SK-N-SH (cell line): ENCODE measurements around the gene SLC2A5. TPM values are rescaled to one million over a fixed set of nuclear protein-coding genes. Genes with fewer than 3 reads are reported as not detected.

Source experiments
- CTCF ChIA-PET: fragments of 300-600, 350-600 bp; formaldehyde crosslinking; extraction: SDS; loops from one replicate; lab custom pipeline; 2021; lab: Yijun Ruan, JAX
- POLR2A ChIA-PET: fragments of 350-600 bp; sonication (Branson Sonifier 250); formaldehyde crosslinking; extraction: SDS; loops from one replicate; lab custom pipeline; 2020; ENCODE audit warnings: antibody characterized with exemption, inconsistent platforms; lab: Yijun Ruan, JAX
- DNase-seq: peaks from one replicate; pipeline ENCODE4 v3.0.0; 2012
- H2AFZ ChIP-seq: fragments of 200-600 bp; sonication (generic); 2 replicates; pipeline ENCODE4 v1.8.1; 2016; ENCODE audit warnings: antibody characterized with exemption, mild to moderate bottlenecking, low read depth
- H3F3A ChIP-seq: fragments of 200-600 bp; sonication (generic); replicated peaks from 2 replicates; pipeline ENCODE3; 2016; ENCODE audit warnings: antibody characterized with exemption, mild to moderate bottlenecking; ENCODE audit not compliant: insufficient read depth
- H3K27ac ChIP-seq, 2 experiments: fragments of 200-500 bp in 1 of 2; fragments of 200-600 bp in 1 of 2; sonication (Bioruptor generic) in 1 of 2; sonication (generic), shearing (Covaris generic) in 1 of 2; 2 replicates each; pipeline versions ENCODE4 v1.5.1 to v1.6.1; 2014 to 2016; ENCODE audit warnings: low read depth in 2 of 2, inconsistent platforms in 1 of 2, low read length in 1 of 2, mild to moderate bottlenecking in 1 of 2, mixed read lengths in 1 of 2
- H3K27me3 ChIP-seq: fragments of 200-600 bp; sonication (generic), shearing (Covaris generic); 2 replicates; pipeline ENCODE4 v1.6.1; 2016; ENCODE audit warnings: mixed run types; ENCODE audit not compliant: insufficient read depth
- H3K36me3 ChIP-seq, 2 experiments: fragments of 200-500 bp in 1 of 2; fragments of 200-600 bp in 1 of 2; sonication (Bioruptor generic) in 1 of 2; sonication (generic) in 1 of 2; replicated peaks in 1 of 2; 2 replicates each; pipeline versions ENCODE3 to v1.5.1; 2014 to 2016; ENCODE audit warnings: low read length in 1 of 2, mild to moderate bottlenecking in 1 of 2; ENCODE audit not compliant: insufficient read depth in 2 of 2, control insufficient read depth in 1 of 2
- H3K4me1 ChIP-seq, 2 experiments: fragments of 200-500 bp in 1 of 2; fragments of 200-600 bp in 1 of 2; sonication (Bioruptor generic) in 1 of 2; sonication (generic), shearing (Covaris generic) in 1 of 2; 2 replicates each; pipeline versions ENCODE4 v1.5.1 to v1.6.1; 2014 to 2016; ENCODE audit warnings: low read depth in 1 of 2, low read length in 1 of 2, mixed run types in 1 of 2; ENCODE audit not compliant: insufficient read depth in 2 of 2, control insufficient read depth in 1 of 2
- H3K4me2 ChIP-seq: fragments of 200-600 bp; sonication (generic), shearing (Covaris generic); 2 replicates; pipeline ENCODE4 v1.6.1; 2017; ENCODE audit warnings: mixed run types
- H3K4me3 ChIP-seq, 2 experiments: fragments of 200-500 bp in 1 of 2; fragments of 200-600 bp in 1 of 2; sonication (Bioruptor generic) in 1 of 2; sonication (generic), shearing (Covaris generic) in 1 of 2; 2 replicates each; pipeline versions ENCODE4 v1.5.1 to v1.8.1; 2014 to 2016; ENCODE audit warnings: low read depth in 2 of 2, inconsistent platforms in 1 of 2, low read length in 1 of 2, mild to moderate bottlenecking in 1 of 2, mixed read lengths in 1 of 2, moderate library complexity in 1 of 2
- H3K79me2 ChIP-seq: fragments of 200-600 bp; sonication (generic); 2 replicates; pipeline ENCODE4 v1.8.1; 2017; ENCODE audit warnings: mild to moderate bottlenecking; ENCODE audit not compliant: insufficient read depth
- H3K9ac ChIP-seq: fragments of 200-600 bp; sonication (generic); 2 replicates; pipeline ENCODE4 v1.6.1; 2017; ENCODE audit warnings: mixed run types
- H3K9me2 ChIP-seq: fragments of 200-600 bp; sonication (generic); 2 replicates; pipeline ENCODE4 v1.6.1; 2017; ENCODE audit warnings: mixed run types
- H3K9me3 ChIP-seq: fragments of 200-600 bp; sonication (generic); 2 replicates; pipeline ENCODE4 v1.6.1; 2017; ENCODE audit warnings: mixed run types, mild to moderate bottlenecking, moderate library complexity
- H4K20me1 ChIP-seq: fragments of 200-600 bp; sonication (generic); 2 replicates; pipeline ENCODE4 v1.6.1; 2017; ENCODE audit warnings: mild to moderate bottlenecking, mixed run types; ENCODE audit not compliant: insufficient read depth
- CHD2 ChIP-seq: fragments of 150-350 bp; IDR thresholded peaks from 2 replicates; pipeline ENCODE4 v1.6.1; 2018; ENCODE audit warnings: low read length; ENCODE audit not compliant: partially characterized antibody
- CTCF ChIP-seq: fragments of 200-600 bp; sonication (generic); IDR thresholded peaks from 2 replicates; pipeline ENCODE4 v1.6.1; 2017; ENCODE audit warnings: antibody characterized with exemption, mild to moderate bottlenecking, moderate library complexity
- ELF1 ChIP-seq: IDR thresholded peaks from 2 replicates; pipeline ENCODE4 v1.4.0; 2012
- EP300 ChIP-seq, 2 experiments: IDR thresholded peaks; 2 replicates each; pipeline versions ENCODE4 v1.4.0 to v1.6.1; 2012; ENCODE audit warnings: borderline replicate concordance in 1 of 2, low read depth in 1 of 2, low read length in 1 of 2
- EZH2phosphoT487 ChIP-seq: fragments of 200-600 bp; sonication (generic); IDR thresholded peaks from 2 replicates; pipeline ENCODE4 v1.6.1; 2017; ENCODE audit warnings: low read depth, mixed run types, mild to moderate bottlenecking, antibody characterized with exemption, moderate library complexity, borderline replicate concordance
- FOSL2 ChIP-seq: IDR thresholded peaks from 2 replicates; pipeline ENCODE4 v1.4.0; 2012; ENCODE audit warnings: low read depth, mild to moderate bottlenecking, moderate library complexity, borderline replicate concordance
- FOXJ3 ChIP-seq: sonication (generic); formaldehyde crosslinking; IDR thresholded peaks from 2 replicates; pipeline ENCODE4 v1.5.1; 2020; ENCODE audit warnings: mild to moderate bottlenecking, missing genetic modification reagents
- GATA2 ChIP-seq: sonication (generic); formaldehyde crosslinking; IDR thresholded peaks from 2 replicates; pipeline ENCODE4 v1.5.0; 2020; ENCODE audit warnings: mild to moderate bottlenecking, missing genetic modification reagents
- JUND ChIP-seq: IDR thresholded peaks from 2 replicates; pipeline ENCODE4 v1.4.0; 2012
- MEF2A ChIP-seq: IDR thresholded peaks from 2 replicates; pipeline ENCODE4 v1.4.0; 2012; ENCODE audit warnings: low read depth, borderline replicate concordance
- RFX5 ChIP-seq: IDR thresholded peaks from 2 replicates; pipeline ENCODE4 v1.6.1; 2012; ENCODE audit warnings: mild to moderate bottlenecking, improper control_type of control experiment, low read length
- RXRA ChIP-seq: IDR thresholded peaks from 2 replicates; pipeline ENCODE4 v1.4.0; 2012; ENCODE audit warnings: low read depth, mild to moderate bottlenecking, borderline replicate concordance
- TAF1 ChIP-seq: IDR thresholded peaks from 2 replicates; pipeline ENCODE4 v1.6.1; 2012; ENCODE audit warnings: low read depth, mild to moderate bottlenecking, low read length, moderate library complexity, borderline replicate concordance
- TCF12 ChIP-seq: IDR thresholded peaks from 2 replicates; pipeline ENCODE4 v1.4.0; 2012
- TEAD4 ChIP-seq: IDR thresholded peaks from 2 replicates; pipeline ENCODE4 v1.4.0; 2012; ENCODE audit warnings: mild to moderate bottlenecking, borderline replicate concordance; ENCODE audit not compliant: insufficient read depth
- USF1 ChIP-seq: IDR thresholded peaks from 2 replicates; pipeline ENCODE4 v1.4.0; 2012; ENCODE audit warnings: low read depth, borderline replicate concordance
- USF2 ChIP-seq: fragments of 150-350 bp; IDR thresholded peaks from 2 replicates; pipeline ENCODE4 v1.6.1; 2017; ENCODE audit warnings: antibody characterized with exemption, low read length, low read depth, borderline replicate concordance
- YY1 ChIP-seq: IDR thresholded peaks from 2 replicates; pipeline ENCODE4 v1.4.0; 2012; ENCODE audit warnings: low read depth, mild to moderate bottlenecking
- WGBS: methylation state at CpG from one replicate; pipeline ENCODE4 v1.1.6; 2017; ENCODE audit warnings: low lambda C conversion rate; 5-methylcytosine and 5-hydroxymethylcytosine counted together
- polyA plus RNA-seq, 3 experiments: library from polyadenylated mRNA; depleted of rRNA; stranded (reverse); fragments of >200 nt; gene quantifications; 2 replicates each; pipeline ENCODE4 v1.2.3, GENCODE V29; 2012

The SLC2A5 gene
- polyA plus RNA-seq, 1 of the 3 experiments (the other 2 are of a cell fraction): 0.02 TPM

GRCh38 chr1:9107136-9107535 is 37.7 kb upstream of the SLC2A5 start:
- CTCF ChIA-PET: interaction anchor here (1.3 to 6.7 kb wide), 5 partner anchors 35 to 384 kb away, joined by 4 to 138 read pairs (median 8); no protein-coding TSS in a partner anchor
- 83% methylated on average over 4 of the region's 4 CpGs for WGBS
- Histone ChIP-seq H3K9ac (no peak overlapping the region), H3K4me3 (no peak overlapping the region), H3K4me2 (no peak overlapping the region), H3K79me2 (no peaks in the 10 kb centered on the region), H4K20me1 (no peaks in the 10 kb centered on the region), H3F3A (no peaks in the 10 kb centered on the region), H3K9me3 (no peaks in the 10 kb centered on the region), H3K4me1 (peaks cover 0 to 2% of the 10 kb centered on the region in 2 experiments; a peak in 1 of 4 replicates), H2AFZ (no peak overlapping the region), H3K27me3 (no peaks in the 10 kb centered on the region), H3K9me2 (no peaks in the 10 kb centered on the region), H3K36me3 (peaks cover 0 to 3% of the 10 kb centered on the region in 2 experiments), H3K27ac (no peak overlapping the region)
- POLR2A ChIA-PET: no interaction called here
- no peak for DNase-seq
- no peak for TF ChIP-seq YY1
- no peak for TF ChIP-seq RFX5
- no peak for TF ChIP-seq CHD2
- TF ChIP-seq JUND: no peak
- TF ChIP-seq RXRA: no peak

GRCh38 chr1:9106286-9106685 is 36.9 kb upstream of the SLC2A5 start:
- no peak overlapping the region for H3K4me3 ChIP-seq
- 93% methylated on average over 14 of the region's 14 CpGs for WGBS
- H3K9ac ChIP-seq: no peak overlapping the region
- no peak overlapping the region for H2AFZ ChIP-seq
- CTCF ChIA-PET: interaction anchor here (1.2 to 4.3 kb wide), 5 partner anchors 35 to 385 kb away, joined by 3 to 14 read pairs (median 6); no protein-coding TSS in a partner anchor
- no peaks in the 10 kb centered on the region for H3K79me2 ChIP-seq
- POLR2A ChIA-PET: no interaction called here
- H3F3A ChIP-seq: no peaks in the 10 kb centered on the region
- no peak overlapping the region for H3K27ac ChIP-seq
- H3K27me3 ChIP-seq: no peaks in the 10 kb centered on the region
- no peaks in the 10 kb centered on the region for H4K20me1 ChIP-seq
- H3K9me3 ChIP-seq: no peaks in the 10 kb centered on the region
- no peaks in the 10 kb centered on the region for H3K9me2 ChIP-seq
- TF ChIP-seq FOXJ3 (CRISPR knock-in tag) (no peak), FOSL2 (no peak), TEAD4 (no peak), EP300 (IDR thresholded peaks at IDR 0.05; ENCODE audit: borderline replicate concordance in 1 of 2, low read depth in 1 of 2, low read length in 1 of 2) (no peak), USF2 (no peak), GATA2 (no peak), USF1 (no peak), CTCF (no peak), MEF2A (no peak), JUND (no peak), CHD2 (no peak), TCF12 (no peak), YY1 (no peak), ELF1 (no peak), TAF1 (no peak), EZH2phosphoT487 (no peak)
- no peak for DNase-seq
- no peak overlapping the region for H3K4me2 ChIP-seq
- peaks cover 0 to 3% of the 10 kb centered on the region in 2 experiments for H3K36me3 ChIP-seq
- peaks cover 0 to 2% of the 10 kb centered on the region in 2 experiments; a peak in 1 of 4 replicates for H3K4me1 ChIP-seq
